Common myeloid progenitor, CD34-positive (primary cell): ENCODE results near the gene ETV2.

Experiments used
- CTCF ChIA-PET: fragments of 350-600 bp; sonication (Branson Sonifier 250); formaldehyde crosslinking; loops from one replicate; lab custom pipeline; 2021; ENCODE audit warnings: antibody characterized with exemption; lab: Charles Lee
- POLR2A ChIA-PET: fragments of 350-600 bp; sonication (Branson Sonifier 250); formaldehyde crosslinking; loops from one replicate; lab custom pipeline; 2021; ENCODE audit warnings: antibody characterized with exemption; lab: Charles Lee
- DNase-seq, 3 donors: peaks; one replicate each; pipeline versions ENCODE4 v3.0.0 to v3.0.0-alpha.2; 2013
- H3K27ac ChIP-seq, 2 experiments: 1 replicate in 1 of 2; 2 replicates in 1 of 2; pipeline ENCODE4 v1.7.0; 2013; ENCODE audit warnings: inconsistent platforms in 2 of 2, low read length in 2 of 2, mild to moderate bottlenecking in 2 of 2, low read depth in 1 of 2, moderate library complexity in 1 of 2; ENCODE audit not compliant: severe bottlenecking in 2 of 2, insufficient read depth in 1 of 2, poor library complexity in 1 of 2
- H3K27me3 ChIP-seq, 5 experiments: replicated peaks in 2 of 5; 1 replicate in 3 of 5; 2 replicates in 2 of 5; pipeline versions ENCODE4 v1.6.1 to v1.7.0; 2013; ENCODE audit warnings: low read length in 4 of 5, mild to moderate bottlenecking in 2 of 5, moderate library complexity in 2 of 5, inconsistent platforms in 1 of 5; ENCODE audit not compliant: insufficient read depth in 5 of 5, control insufficient read depth in 4 of 5
- H3K36me3 ChIP-seq, 4 experiments: 1 replicate in 2 of 4; 2 replicates in 2 of 4; pipeline versions ENCODE4 v1.6.1 to v1.7.0; 2013; ENCODE audit warnings: low read length in 3 of 4, control low read depth in 1 of 4, mild to moderate bottlenecking in 1 of 4; ENCODE audit not compliant: control insufficient read depth in 4 of 4, insufficient read depth in 4 of 4
- H3K4me1 ChIP-seq, 4 experiments: 1 replicate in 3 of 4; 2 replicates in 1 of 4; pipeline versions ENCODE4 v1.6.1 to v1.7.1; 2013; ENCODE audit warnings: low read length in 3 of 4, mild to moderate bottlenecking in 3 of 4, control low read depth in 1 of 4, inconsistent platforms in 1 of 4, moderate library complexity in 1 of 4; ENCODE audit not compliant: control insufficient read depth in 4 of 4, insufficient read depth in 4 of 4; ENCODE audit errors: control extremely low read depth in 1 of 4
- H3K4me3 ChIP-seq, 7 experiments: 1 replicate in 4 of 7; 2 replicates in 3 of 7; pipeline versions ENCODE4 v1.5.1 to v1.7.0; 2013; ENCODE audit warnings: mild to moderate bottlenecking in 7 of 7, low read length in 6 of 7, moderate library complexity in 6 of 7, inconsistent platforms in 2 of 7, low read depth in 2 of 7, control low read depth in 1 of 7; ENCODE audit not compliant: insufficient read depth in 4 of 7, control insufficient read depth in 1 of 7; ENCODE audit errors: extremely low read depth in 1 of 7
- H3K9me3 ChIP-seq, 5 experiments: 1 replicate in 4 of 5; 2 replicates in 1 of 5; pipeline versions ENCODE4 v1.6.1 to v1.7.1; 2013; ENCODE audit warnings: low read length in 4 of 5, mild to moderate bottlenecking in 2 of 5, inconsistent platforms in 1 of 5, low read depth in 1 of 5, moderate library complexity in 1 of 5; ENCODE audit not compliant: control insufficient read depth in 4 of 5, insufficient read depth in 2 of 5; ENCODE audit errors: control extremely low read depth in 1 of 5
- WGBS: methylation state at CpG from one replicate; pipeline ENCODE4 v1.1.5; 2013; ENCODE audit not compliant: insufficient coverage; 5-methylcytosine and 5-hydroxymethylcytosine counted together

The ETV2 gene

DNA sequence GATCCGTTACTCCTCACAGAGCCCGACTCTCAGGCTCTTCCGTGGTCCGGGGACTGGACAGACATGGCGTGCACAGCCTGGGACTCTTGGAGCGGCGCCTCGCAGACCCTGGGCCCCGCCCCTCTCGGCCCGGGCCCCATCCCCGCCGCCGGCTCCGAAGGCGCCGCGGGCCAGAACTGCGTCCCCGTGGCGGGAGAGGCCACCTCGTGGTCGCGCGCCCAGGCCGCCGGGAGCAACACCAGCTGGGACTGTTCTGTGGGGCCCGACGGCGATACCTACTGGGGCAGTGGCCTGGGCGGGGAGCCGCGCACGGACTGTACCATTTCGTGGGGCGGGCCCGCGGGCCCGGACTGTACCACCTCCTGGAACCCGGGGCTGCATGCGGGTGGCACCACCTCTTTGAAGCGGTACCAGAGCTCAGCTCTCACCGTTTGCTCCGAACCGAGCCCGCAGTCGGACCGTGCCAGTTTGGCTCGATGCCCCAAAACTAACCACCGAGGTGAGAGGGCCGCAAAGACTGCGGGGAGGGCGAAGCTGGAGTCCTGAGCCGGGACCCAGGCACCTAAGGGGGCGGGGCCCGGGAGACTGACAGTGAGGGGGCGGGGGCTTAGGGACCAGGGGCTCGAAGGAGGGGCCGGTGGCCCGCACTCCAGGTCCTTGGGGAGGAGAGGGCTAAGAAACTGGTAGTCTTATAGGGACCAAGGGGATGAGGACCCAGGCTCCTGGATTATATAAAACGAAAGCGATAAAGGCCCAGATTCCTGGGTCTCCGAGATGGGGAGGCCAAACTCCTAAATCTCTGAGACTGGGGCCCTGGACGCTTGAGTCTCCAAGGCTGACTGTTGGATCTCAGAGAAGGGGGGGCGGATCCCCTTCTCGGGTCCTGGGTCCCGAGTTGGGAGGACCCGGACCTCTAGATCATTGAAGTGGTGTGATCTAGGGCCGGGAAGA, 2.0 kb downstream of the ETV2 start:
- POLR2A ChIA-PET: no interaction called here
- Histone ChIP-seq H3K4me1 (peaks cover 0 to 48% (median 44%) of the 10 kb centered on the region in 4 experiments), H3K4me3 (peak overlapping the region; percentile 47 to 85 (median 67)), H3K27me3 (no peaks in the 10 kb centered on the region), H3K9me3 (no peaks in the 10 kb centered on the region), H3K36me3 (peaks cover 0 to under 1% (median 0%) of the 10 kb centered on the region in 4 experiments), H3K27ac (peak overlapping the region in 1 of 2 experiments; percentile 64)
- WGBS: under 1% methylated on average over 63 of the region's 69 CpGs
- CTCF ChIA-PET: interaction anchor here (0.7 to 1.4 kb wide), 4 partner anchors 11 to 51 kb away, joined by 3 to 4 read pairs (median 3); no protein-coding TSS in a partner anchor
- peak; percentile 80 to 88 (median 84) for DNase-seq

DNA sequence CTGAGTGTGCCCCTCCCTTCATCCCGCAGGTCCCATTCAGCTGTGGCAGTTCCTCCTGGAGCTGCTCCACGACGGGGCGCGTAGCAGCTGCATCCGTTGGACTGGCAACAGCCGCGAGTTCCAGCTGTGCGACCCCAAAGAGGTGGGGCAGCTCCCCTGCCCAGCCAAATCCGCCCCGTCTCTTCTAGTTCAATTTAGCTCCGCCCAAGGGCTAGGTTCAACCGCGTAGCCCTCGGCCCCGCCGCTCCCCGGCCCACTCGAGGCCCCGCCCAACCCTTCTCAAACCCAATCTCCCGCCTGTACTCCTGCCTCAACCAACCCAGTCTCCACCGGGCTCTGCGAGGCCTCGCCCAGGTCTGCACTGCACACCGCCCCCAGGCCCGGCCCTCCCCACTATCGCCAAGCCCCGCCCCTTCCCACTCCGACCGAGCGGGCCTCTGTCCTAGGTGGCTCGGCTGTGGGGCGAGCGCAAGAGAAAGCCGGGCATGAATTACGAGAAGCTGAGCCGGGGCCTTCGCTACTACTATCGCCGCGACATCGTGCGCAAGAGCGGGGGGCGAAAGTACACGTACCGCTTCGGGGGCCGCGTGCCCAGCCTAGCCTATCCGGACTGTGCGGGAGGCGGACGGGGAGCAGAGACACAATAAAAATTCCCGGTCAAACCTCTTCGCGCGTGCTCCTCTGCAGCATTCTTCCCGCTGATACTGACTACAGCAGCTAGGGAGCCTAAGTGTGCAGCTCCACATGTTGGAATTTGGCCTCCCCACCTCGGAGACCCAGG, 2.9 kb downstream of the ETV2 start:
- Histone ChIP-seq H3K9me3 (no peaks in the 10 kb centered on the region), H3K4me1 (peaks cover 0 to 56% (median 52%) of the 10 kb centered on the region in 4 experiments), H3K27ac (peak overlapping the region in 1 of 2 experiments; percentile 64), H3K36me3 (no peaks in the 10 kb centered on the region), H3K4me3 (peak overlapping the region; percentile 47 to 85 (median 67)), H3K27me3 (no peaks in the 10 kb centered on the region)
- peak; percentile 92 to 97 (median 96) for DNase-seq
- CTCF ChIA-PET: interaction anchor here (0.7 to 1.4 kb wide), 5 partner anchors 12 to 67 kb away, joined by 3 to 4 read pairs (median 3); no protein-coding TSS in a partner anchor
- under 1% methylated on average over 45 of the region's 60 CpGs for WGBS
- POLR2A ChIA-PET: no interaction called here

DNA sequence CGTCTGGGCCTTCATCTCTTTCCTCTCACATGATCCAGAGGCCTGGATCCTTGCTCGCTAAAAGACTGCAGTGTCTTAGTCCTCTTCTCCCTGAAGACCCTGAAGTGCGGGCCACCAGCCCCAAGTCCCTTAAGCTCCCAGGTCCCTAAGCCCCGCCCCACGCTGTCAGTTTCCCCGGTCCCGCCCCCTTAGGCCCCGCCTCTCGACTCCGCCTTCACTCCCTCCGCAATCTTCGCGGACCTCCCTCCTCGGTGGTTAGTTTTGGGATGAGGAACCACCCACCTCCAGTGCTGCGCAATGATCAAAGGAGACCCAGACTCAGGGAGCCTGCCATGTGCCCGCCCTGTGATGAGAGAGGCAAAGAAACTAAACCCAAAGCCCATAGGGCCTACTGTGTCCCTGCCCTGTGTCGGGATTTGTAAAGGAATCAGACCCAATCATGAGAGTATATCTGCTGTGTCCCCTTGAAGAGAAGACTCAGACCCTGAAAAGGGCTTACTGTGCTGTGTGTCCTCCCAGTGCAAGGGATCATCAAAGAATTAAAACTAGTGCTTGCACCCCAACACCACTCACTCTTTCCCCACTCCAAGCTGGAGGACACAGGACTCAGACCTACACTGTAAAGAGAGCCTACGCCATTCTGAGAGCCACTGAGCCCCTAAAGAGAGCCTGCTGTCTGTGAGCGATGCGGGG, 3.6 kb downstream of the ETV2 start:
- Histone ChIP-seq H3K9me3 (no peaks in the 10 kb centered on the region), H3K36me3 (no peaks in the 10 kb centered on the region), H3K27ac (peak overlapping the region in 1 of 2 experiments; percentile 43), H3K27me3 (no peaks in the 10 kb centered on the region), H3K4me3 (peak overlapping the region; percentile 37 to 85 (median 67)), H3K4me1 (peaks cover under 1 to 63% (median 58%) of the 10 kb centered on the region in 4 experiments)
- ChIA-PET CTCF (interaction anchor here (0.8 to 1.4 kb wide), 2 partner anchors 13 to 66 kb away, joined by 3 to 4 read pairs; no protein-coding TSS in a partner anchor), POLR2A (no interaction called here)
- peak; percentile 82 to 85 (median 84) for DNase-seq
- 20% methylated on average over 17 of the region's 20 CpGs for WGBS

DNA sequence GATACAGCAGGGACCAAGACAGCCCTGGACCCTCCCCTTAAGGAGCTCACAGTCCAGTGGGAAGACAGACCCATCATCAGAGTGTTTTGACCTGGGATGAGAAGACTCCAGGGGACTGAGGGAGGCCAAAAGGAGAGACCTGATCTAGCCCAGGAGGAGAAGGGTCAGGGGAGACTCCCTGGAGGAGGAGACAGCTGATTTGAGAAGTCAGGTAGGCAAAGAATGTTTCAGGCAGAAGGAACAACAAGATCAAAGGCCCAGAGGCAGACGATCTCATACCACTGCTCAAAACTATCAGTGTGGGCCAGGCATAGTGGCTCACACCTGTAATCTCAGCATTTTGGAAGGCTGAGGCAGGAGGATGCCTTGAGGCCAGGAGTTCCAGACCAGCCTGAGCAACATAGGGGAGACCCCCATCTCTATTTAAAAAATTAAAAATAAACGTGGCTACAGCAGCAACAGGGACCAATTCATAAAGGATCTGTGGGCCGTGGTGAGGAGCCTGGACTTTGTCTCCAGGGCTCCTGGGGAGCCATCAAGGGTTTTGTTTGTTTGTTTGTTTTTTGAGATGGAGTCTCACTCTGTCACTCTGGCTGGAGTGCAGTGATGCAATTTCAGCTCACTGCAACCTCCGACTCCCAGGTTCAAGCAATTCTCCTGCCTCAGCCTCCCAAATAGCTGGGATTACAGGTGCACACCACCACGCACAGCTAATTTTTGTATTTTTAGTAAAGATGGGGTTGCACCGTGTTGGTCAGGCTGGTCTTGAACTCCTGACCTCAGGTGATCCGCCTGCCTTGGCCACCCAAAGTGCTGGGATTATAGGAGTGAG, 4.4 kb downstream of the ETV2 start:
- WGBS: 100% methylated on average over 3 of the region's 7 CpGs
- Histone ChIP-seq H3K4me3 (no peak overlapping the region), H3K36me3 (peaks cover 0 to 4% (median 2%) of the 10 kb centered on the region in 4 experiments), H3K27me3 (no peaks in the 10 kb centered on the region), H3K9me3 (no peaks in the 10 kb centered on the region), H3K27ac (no peak overlapping the region), H3K4me1 (peaks cover 4 to 71% (median 66%) of the 10 kb centered on the region in 4 experiments)
- ChIA-PET POLR2A (no interaction called here), CTCF (interaction anchor here (0.5 to 1.3 kb wide), 2 partner anchors 12 to 18 kb away, joined by 3 to 5 read pairs; no protein-coding TSS in a partner anchor)
- DNase-seq: no peak

DNA sequence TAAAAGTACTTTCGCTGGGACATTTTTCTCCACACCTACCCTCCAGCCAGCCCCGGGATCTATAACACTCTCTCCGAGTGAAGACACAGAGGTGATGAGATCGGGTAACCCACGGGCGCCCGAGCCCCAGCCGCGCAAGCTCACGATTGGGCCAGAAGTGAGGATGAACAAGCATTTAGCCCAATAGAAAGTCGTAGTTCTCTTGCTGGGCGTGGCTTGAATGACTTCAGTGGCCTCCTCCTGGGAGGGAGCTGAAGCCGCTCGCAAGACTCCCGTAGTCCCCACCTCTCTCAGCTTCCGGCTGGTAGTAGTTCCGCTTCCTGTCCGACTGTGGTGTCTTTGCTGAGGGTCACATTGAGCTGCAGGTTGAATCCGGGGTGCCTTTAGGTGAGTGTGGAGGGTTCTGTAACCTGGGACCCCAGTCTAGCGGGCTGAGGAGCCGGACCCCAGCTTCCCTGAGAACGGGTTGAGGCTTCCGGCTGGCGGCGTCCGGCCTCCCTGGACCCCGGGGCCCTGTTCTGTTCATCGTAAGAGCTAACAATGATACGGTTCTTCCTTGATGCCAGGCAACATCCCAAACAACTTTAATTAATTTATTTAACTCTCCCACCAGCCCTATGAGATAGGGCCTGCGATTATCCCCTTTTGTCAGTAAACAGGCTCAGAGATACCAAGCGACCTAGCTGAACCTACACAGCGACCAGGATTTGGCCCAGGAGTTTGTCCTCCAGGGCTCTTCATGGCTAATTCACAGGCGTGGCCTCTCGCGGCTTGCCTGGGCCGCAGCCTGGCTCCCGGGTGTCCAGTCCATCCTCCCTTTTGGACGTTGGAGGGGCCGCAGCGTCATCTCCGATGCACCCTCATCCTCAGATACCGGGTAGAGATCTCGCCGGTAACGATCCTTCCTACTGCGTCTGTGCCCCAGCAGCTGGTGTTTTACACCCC, 6.7 kb downstream of the ETV2 start, which contains the start of gene COX6B1:
COX6B1 (plus strand) TSS at position 307 of the 945 bp plus-strand sequence. CDS start 2,921 bp downstream, outside the sequence.
- H3K4me1 ChIP-seq: peaks cover 4 to 55% (median 50%) of the 10 kb centered on the region in 4 experiments
- H3K4me3 ChIP-seq: peak within 1 kb of the TSS; percentile 74 to 99 (median 94)
- H3K27ac ChIP-seq: peak within 1 kb of the TSS; percentile 70 to 89
- H3K27me3 ChIP-seq: no peaks in the 10 kb centered on the region
- CTCF ChIA-PET: interaction anchor here (0.9 to 1.3 kb wide), 2 partner anchors 45 to 92 kb away, joined by 3 to 4 read pairs; no protein-coding TSS in a partner anchor
- peak; percentile 97 to 98 (median 97) for DNase-seq
- under 1% methylated on average over 44 of the region's 46 CpGs for WGBS
- peaks cover 3 to 14% (median 6%) of the 10 kb centered on the region in 4 experiments for H3K36me3 ChIP-seq
- POLR2A ChIA-PET: interaction anchor here (0.9 kb wide), 1 partner anchor 21 kb away, joined by 3 read pairs; no protein-coding TSS in a partner anchor
- H3K9me3 ChIP-seq: no peaks in the 10 kb centered on the region
